Ishikawa (cell line): ENCODE measurements around the gene PLCH1.

Experiments
- CREB1 ChIP-seq: IDR thresholded peaks from 2 replicates; pipeline ENCODE4 v1.6.1; 2012; ENCODE audit warnings: low read depth
- EGR1 ChIP-seq: IDR thresholded peaks from 2 replicates; pipeline ENCODE4 v1.6.1; 2012
- EP300 ChIP-seq: IDR thresholded peaks from 2 replicates; pipeline ENCODE4 v1.6.1; 2012; ENCODE audit warnings: borderline replicate concordance
- TAF1 ChIP-seq: IDR thresholded peaks from 2 replicates; pipeline ENCODE4 v1.6.1; 2012; ENCODE audit warnings: low read depth, mild to moderate bottlenecking
- TCF12 ChIP-seq: IDR thresholded peaks from 2 replicates; pipeline ENCODE4 v1.6.1; 2012; ENCODE audit warnings: low read depth
- TF ChIP-seq, protein P1 (sequence below): IDR thresholded peaks from 2 replicates; pipeline ENCODE4 v1.6.1; 2012; ENCODE audit warnings: low read depth, mild to moderate bottlenecking
- TF ChIP-seq, protein P2 (sequence below): IDR thresholded peaks from 2 replicates; pipeline ENCODE4 v1.6.1; 2012

DNA sequence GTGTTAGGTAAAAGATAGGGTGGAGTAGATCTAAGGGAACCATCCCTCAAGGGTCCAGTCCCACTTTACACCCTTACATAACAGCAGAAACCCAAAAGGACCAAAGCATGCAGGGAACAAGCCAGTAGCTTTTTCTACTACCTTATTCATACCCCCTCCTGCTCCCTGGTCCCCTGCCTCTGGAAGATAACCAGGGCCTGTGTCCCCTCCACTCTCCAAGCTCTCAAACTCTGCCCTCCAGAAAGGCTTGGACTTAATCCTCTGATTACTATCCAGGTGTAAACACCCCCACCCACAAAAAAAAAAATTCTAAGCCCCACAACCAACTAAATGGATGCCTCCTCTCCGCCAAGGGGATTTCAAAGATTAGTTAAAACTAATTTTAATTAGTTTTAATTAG lies 417.4 kb downstream of the PLCH1 start:
- TF ChIP-seq EP300 (no peak), EGR1 (no peak), CREB1 (no peak), TAF1 (no peak), TCF12 (no peak)
- TF ChIP-seq, protein P1, sequence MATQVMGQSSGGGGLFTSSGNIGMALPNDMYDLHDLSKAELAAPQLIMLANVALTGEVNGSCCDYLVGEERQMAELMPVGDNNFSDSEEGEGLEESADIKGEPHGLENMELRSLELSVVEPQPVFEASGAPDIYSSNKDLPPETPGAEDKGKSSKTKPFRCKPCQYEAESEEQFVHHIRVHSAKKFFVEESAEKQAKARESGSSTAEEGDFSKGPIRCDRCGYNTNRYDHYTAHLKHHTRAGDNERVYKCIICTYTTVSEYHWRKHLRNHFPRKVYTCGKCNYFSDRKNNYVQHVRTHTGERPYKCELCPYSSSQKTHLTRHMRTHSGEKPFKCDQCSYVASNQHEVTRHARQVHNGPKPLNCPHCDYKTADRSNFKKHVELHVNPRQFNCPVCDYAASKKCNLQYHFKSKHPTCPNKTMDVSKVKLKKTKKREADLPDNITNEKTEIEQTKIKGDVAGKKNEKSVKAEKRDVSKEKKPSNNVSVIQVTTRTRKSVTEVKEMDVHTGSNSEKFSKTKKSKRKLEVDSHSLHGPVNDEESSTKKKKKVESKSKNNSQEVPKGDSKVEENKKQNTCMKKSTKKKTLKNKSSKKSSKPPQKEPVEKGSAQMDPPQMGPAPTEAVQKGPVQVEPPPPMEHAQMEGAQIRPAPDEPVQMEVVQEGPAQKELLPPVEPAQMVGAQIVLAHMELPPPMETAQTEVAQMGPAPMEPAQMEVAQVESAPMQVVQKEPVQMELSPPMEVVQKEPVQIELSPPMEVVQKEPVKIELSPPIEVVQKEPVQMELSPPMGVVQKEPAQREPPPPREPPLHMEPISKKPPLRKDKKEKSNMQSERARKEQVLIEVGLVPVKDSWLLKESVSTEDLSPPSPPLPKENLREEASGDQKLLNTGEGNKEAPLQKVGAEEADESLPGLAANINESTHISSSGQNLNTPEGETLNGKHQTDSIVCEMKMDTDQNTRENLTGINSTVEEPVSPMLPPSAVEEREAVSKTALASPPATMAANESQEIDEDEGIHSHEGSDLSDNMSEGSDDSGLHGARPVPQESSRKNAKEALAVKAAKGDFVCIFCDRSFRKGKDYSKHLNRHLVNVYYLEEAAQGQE: no peak
- TF ChIP-seq, protein P2, sequence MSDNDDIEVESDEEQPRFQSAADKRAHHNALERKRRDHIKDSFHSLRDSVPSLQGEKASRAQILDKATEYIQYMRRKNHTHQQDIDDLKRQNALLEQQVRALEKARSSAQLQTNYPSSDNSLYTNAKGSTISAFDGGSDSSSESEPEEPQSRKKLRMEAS: no peak
